Astrocyte (in vitro differentiated cells and primary cell): ENCODE data around the gene EIF2S2. TPM values are rescaled to one million over a fixed set of nuclear protein-coding genes. Genes with fewer than 3 reads are reported as not detected.

ENCODE experiments used
- DNase-seq: peaks from one replicate; pipeline ENCODE4 v3.0.0-alpha.2; 2010; ENCODE audit warnings: low read depth
- FAIRE-seq: peaks from 2 replicates; lab custom pipeline; 2011; peaks lifted over from hg19 to GRCh38; lab: Jason Lieb, UNC
- H2AFZ ChIP-seq: 2 replicates; pipeline ENCODE4 v1.6.0; 2012; ENCODE audit warnings: low read depth, low read length, inconsistent platforms
- H3K27ac ChIP-seq: 2 replicates; pipeline ENCODE4 v1.5.1; 2011; ENCODE audit warnings: low read depth, low read length, inconsistent platforms
- H3K27me3 ChIP-seq: 2 replicates; pipeline ENCODE4 v1.6.0; 2011; ENCODE audit warnings: low read length, inconsistent platforms; ENCODE audit not compliant: insufficient read depth
- H3K36me3 ChIP-seq: 2 replicates; pipeline ENCODE4 v1.5.1; 2011; ENCODE audit warnings: low read length, inconsistent platforms; ENCODE audit not compliant: insufficient read depth
- H3K4me1 ChIP-seq: 2 replicates; pipeline ENCODE4 v1.5.1; 2011; ENCODE audit warnings: low read length, inconsistent platforms; ENCODE audit not compliant: insufficient read depth
- H3K4me2 ChIP-seq: 2 replicates; pipeline ENCODE4 v1.6.0; 2012; ENCODE audit warnings: low read length, inconsistent platforms
- H3K4me3 ChIP-seq: 2 replicates; pipeline ENCODE4 v1.5.1; 2011; ENCODE audit warnings: low read depth, mild to moderate bottlenecking, low read length, inconsistent platforms; ENCODE audit not compliant: insufficient read depth
- H3K79me2 ChIP-seq: 2 replicates; pipeline ENCODE4 v1.6.0; 2012; ENCODE audit warnings: mild to moderate bottlenecking, low read length, inconsistent platforms; ENCODE audit not compliant: insufficient read depth
- H3K9ac ChIP-seq: 2 replicates; pipeline ENCODE4 v1.6.0; 2012; ENCODE audit warnings: mild to moderate bottlenecking, low read length, inconsistent platforms
- H3K9me3 ChIP-seq: 2 replicates; pipeline ENCODE4 v1.5.1; 2012; ENCODE audit warnings: low read depth, mild to moderate bottlenecking, low read length, inconsistent platforms; ENCODE audit not compliant: insufficient read depth
- H4K20me1 ChIP-seq: 2 replicates; pipeline ENCODE4 v1.6.0; 2012; ENCODE audit warnings: low read length, inconsistent platforms; ENCODE audit not compliant: insufficient read depth
- H3K27ac Mint-ChIP-seq: one replicate; pipeline ENCODE4 v1.8.0; 2021; ENCODE audit warnings: mild to moderate bottlenecking, mixed read lengths; ENCODE audit not compliant: unreplicated experiment
- H3K27me3 Mint-ChIP-seq: one replicate; pipeline ENCODE4 v1.8.0; 2021; ENCODE audit warnings: low read depth, mixed read lengths; ENCODE audit not compliant: unreplicated experiment
- H3K36me3 Mint-ChIP-seq: one replicate; pipeline ENCODE4 v1.8.0; 2021; ENCODE audit warnings: low read depth, mixed read lengths; ENCODE audit not compliant: unreplicated experiment
- H3K4me1 Mint-ChIP-seq: one replicate; pipeline ENCODE4 v1.8.0; 2021; ENCODE audit warnings: low read depth, mixed read lengths; ENCODE audit not compliant: unreplicated experiment
- H3K4me3 Mint-ChIP-seq: one replicate; pipeline ENCODE4 v1.8.0; 2021; ENCODE audit warnings: mild to moderate bottlenecking, moderate library complexity, mixed read lengths; ENCODE audit not compliant: unreplicated experiment
- H3K9me3 Mint-ChIP-seq: one replicate; pipeline ENCODE4 v1.8.0; 2021; ENCODE audit warnings: mild to moderate bottlenecking, mixed read lengths; ENCODE audit not compliant: unreplicated experiment
- EZH2 ChIP-seq: IDR thresholded peaks from 2 replicates; pipeline ENCODE4 v1.6.1; 2012; ENCODE audit warnings: mild to moderate bottlenecking, low read length, inconsistent platforms; ENCODE audit not compliant: insufficient read depth
- total RNA-seq: library from RNA; stranded (reverse); gene quantifications from 2 replicates; pipeline ENCODE4 v1.2.1, GENCODE V29; 2021
- TF ChIP-seq, protein P1 (sequence below): IDR thresholded peaks from 2 replicates; pipeline ENCODE4 v1.5.1; 2011; ENCODE audit warnings: low read depth, mild to moderate bottlenecking, inconsistent platforms, low read length, moderate library complexity; ENCODE audit not compliant: insufficient read depth

EIF2S2 gene
- total RNA-seq, 1 donor from 2014 or later = 122 TPM

DNA sequence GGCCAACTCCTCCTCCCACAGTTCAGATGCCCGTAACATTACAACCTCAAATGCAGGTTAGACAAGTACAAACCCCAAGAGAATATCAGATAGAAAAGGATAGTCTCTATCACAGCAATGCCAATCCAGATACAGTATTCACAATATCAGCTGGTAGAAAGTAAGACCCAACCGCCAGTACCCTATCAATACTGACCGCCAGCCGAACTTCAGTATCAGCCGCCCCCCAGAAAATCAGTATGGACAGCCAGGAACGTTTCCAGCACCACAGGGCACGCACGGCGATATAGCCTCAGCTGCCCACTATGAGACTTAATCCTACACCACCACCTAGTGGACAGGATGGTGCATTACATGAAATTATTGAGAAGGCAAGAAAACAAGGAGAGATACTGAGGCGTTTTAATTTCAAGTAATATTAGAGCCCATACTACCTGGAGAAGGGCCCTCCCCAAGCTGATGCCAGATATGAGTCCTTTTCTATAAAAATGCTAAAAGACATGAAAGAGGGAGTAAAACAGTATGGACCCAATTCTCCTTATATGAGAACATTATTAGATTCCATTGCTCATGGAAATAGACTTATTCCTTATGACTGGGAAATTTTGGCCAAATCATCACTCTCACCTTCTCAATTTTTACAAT is 17.6 kb upstream of the EIF2S2 start:
- Histone ChIP-seq H3K9ac (no peak overlapping the region), H3K4me2 (peak overlapping the region; percentile 58), H3K36me3 (no peaks in the 10 kb centered on the region), H3K79me2 (no peaks in the 10 kb centered on the region), H3K9me3 (no peaks in the 10 kb centered on the region), H2AFZ (no peak overlapping the region), H3K27ac (no peak overlapping the region), H3K4me3 (no peak overlapping the region), H3K27me3 (peaks cover 13% of the 10 kb centered on the region), H3K4me1 (no peaks in the 10 kb centered on the region), H4K20me1 (no peaks in the 10 kb centered on the region)
- peaks cover 1% of the 10 kb centered on the region for H3K36me3 Mint-ChIP-seq
- no peak for FAIRE-seq
- no peak overlapping the region for H3K27ac Mint-ChIP-seq
- TF ChIP-seq, protein P1, sequence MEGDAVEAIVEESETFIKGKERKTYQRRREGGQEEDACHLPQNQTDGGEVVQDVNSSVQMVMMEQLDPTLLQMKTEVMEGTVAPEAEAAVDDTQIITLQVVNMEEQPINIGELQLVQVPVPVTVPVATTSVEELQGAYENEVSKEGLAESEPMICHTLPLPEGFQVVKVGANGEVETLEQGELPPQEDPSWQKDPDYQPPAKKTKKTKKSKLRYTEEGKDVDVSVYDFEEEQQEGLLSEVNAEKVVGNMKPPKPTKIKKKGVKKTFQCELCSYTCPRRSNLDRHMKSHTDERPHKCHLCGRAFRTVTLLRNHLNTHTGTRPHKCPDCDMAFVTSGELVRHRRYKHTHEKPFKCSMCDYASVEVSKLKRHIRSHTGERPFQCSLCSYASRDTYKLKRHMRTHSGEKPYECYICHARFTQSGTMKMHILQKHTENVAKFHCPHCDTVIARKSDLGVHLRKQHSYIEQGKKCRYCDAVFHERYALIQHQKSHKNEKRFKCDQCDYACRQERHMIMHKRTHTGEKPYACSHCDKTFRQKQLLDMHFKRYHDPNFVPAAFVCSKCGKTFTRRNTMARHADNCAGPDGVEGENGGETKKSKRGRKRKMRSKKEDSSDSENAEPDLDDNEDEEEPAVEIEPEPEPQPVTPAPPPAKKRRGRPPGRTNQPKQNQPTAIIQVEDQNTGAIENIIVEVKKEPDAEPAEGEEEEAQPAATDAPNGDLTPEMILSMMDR = peak; percentile 73
- no peak for TF ChIP-seq EZH2
- no peaks in the 10 kb centered on the region for H3K9me3 Mint-ChIP-seq
- no peak overlapping the region for H3K4me3 Mint-ChIP-seq
- peak; percentile 30 for DNase-seq
- no peaks in the 10 kb centered on the region for H3K4me1 Mint-ChIP-seq
- H3K27me3 Mint-ChIP-seq = peaks cover 18% of the 10 kb centered on the region

DNA sequence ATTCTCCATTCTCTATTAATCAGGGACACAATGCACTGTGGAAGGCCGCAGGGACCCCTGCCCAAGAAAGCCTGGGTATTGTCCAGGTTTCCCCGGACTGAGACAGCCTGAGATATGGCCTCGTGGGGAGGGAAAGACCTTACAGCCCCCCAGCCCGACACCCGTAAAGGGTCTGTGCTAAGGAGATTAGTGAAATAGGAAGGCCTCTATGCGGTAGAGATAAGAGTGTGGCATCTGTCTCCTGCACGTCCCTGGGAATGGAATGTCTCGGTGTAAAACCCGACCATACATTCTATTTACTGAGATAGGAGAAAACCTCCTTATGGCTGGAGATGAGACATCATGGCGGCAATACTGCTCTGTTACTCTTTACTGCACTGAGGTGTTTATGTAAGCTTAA is 15.7 kb upstream of the EIF2S2 start:
- Mint-ChIP-seq H3K4me1 (no peaks in the 10 kb centered on the region), H3K9me3 (no peaks in the 10 kb centered on the region), H3K27ac (no peak overlapping the region), H3K36me3 (peaks cover 1% of the 10 kb centered on the region), H3K4me3 (no peak overlapping the region), H3K27me3 (peaks cover 18% of the 10 kb centered on the region)
- Histone ChIP-seq H3K4me1 (no peaks in the 10 kb centered on the region), H3K79me2 (no peaks in the 10 kb centered on the region), H3K27me3 (peaks cover 9% of the 10 kb centered on the region), H3K36me3 (no peaks in the 10 kb centered on the region), H3K27ac (no peak overlapping the region), H3K9me3 (no peaks in the 10 kb centered on the region), H4K20me1 (no peaks in the 10 kb centered on the region), H3K9ac (no peak overlapping the region), H3K4me2 (no peak overlapping the region), H3K4me3 (no peak overlapping the region), H2AFZ (no peak overlapping the region)
- no peak for TF ChIP-seq EZH2
- TF ChIP-seq, protein P1 = no peak
- FAIRE-seq (no peak), DNase-seq (no peak)
